Upper lobe of left lung (tissue), 4 donors: ENCODE results near the gene QRFP.

Source experiments
- CTCF ChIP-seq, 6 experiments: fragments of 450-650 bp in 4 of 6; fragments of 200-600 bp in 2 of 6; sonication (generic) in 2 of 6; IDR thresholded peaks; one replicate each; pipeline ENCODE4 v1.5.1; 2016 to 2019; ENCODE audit warnings: antibody characterized with exemption in 6 of 6
- POLR2A ChIP-seq, 4 donors: fragments of 450-650 bp; IDR thresholded peaks; one replicate each; pipeline ENCODE4 v1.5.1; 2016 to 2017; ENCODE audit warnings: antibody characterized with exemption in 4 of 4, mild to moderate bottlenecking in 2 of 4
- POLR2AphosphoS5 ChIP-seq, 2 donors: sonication (generic); formaldehyde crosslinking; IDR thresholded peaks; one replicate each; pipeline ENCODE4 v1.5.1; 2017; ENCODE audit warnings: antibody characterized with exemption in 2 of 2

GRCh38 chr9:130888146-130888885 is 8.3 kb downstream of the QRFP start:
- TF ChIP-seq CTCF (IDR thresholded peaks at IDR 0.05) (no peak), POLR2A (IDR thresholded peaks at IDR 0.05) (no peak), POLR2AphosphoS5 (IDR thresholded peaks at IDR 0.05) (no peak)
